GM23338 (cell line): ENCODE measurements around the gene SYNE1. TPM values are rescaled to one million over a fixed set of nuclear protein-coding genes. Genes with fewer than 3 reads are reported as not detected.

Source experiments
- ATAC-seq: fragments of 200-7000 bp; cut with Tn5 transposase; 3 replicates; pipeline ENCODE4 v1.9.1; 2020
- DNase-seq: peaks from one replicate; pipeline ENCODE4 v3.0.0-alpha.2; 2015; ENCODE audit warnings: low spot score
- H2AFZ ChIP-seq: fragments of 200-600 bp; sonication (generic); 2 replicates; pipeline ENCODE4 v1.8.0; 2016; ENCODE audit warnings: antibody characterized with exemption, mild to moderate bottlenecking, moderate library complexity
- H3F3A ChIP-seq: fragments of 200-600 bp; sonication (generic); replicated peaks from 2 replicates; pipeline ENCODE4 v1.8.0; 2017; ENCODE audit warnings: antibody characterized with exemption, mixed run types, low read depth
- H3K27ac ChIP-seq: fragments of 200-600 bp; sonication (generic); 2 replicates; pipeline ENCODE4 v1.6.1; 2016; ENCODE audit warnings: low read depth
- H3K27me3 ChIP-seq: fragments of 200-600 bp; sonication (generic); 2 replicates; pipeline ENCODE4 v1.8.0; 2016; ENCODE audit warnings: mild to moderate bottlenecking, mixed run types, moderate library complexity; ENCODE audit not compliant: insufficient read depth
- H3K36me3 ChIP-seq: fragments of 200-600 bp; sonication (generic); 2 replicates; pipeline ENCODE4 v1.8.0; 2016; ENCODE audit warnings: mild to moderate bottlenecking; ENCODE audit not compliant: insufficient read depth
- H3K4me1 ChIP-seq: fragments of 200-600 bp; sonication (generic); 2 replicates; pipeline ENCODE4 v1.8.0; 2016; ENCODE audit warnings: mild to moderate bottlenecking, moderate library complexity; ENCODE audit not compliant: insufficient read depth
- H3K4me2 ChIP-seq: fragments of 200-600 bp; sonication (generic); 2 replicates; pipeline ENCODE4 v1.7.1; 2017; ENCODE audit warnings: mixed run types
- H3K4me3 ChIP-seq: fragments of 200-600 bp; sonication (generic); 2 replicates; pipeline ENCODE4 v1.6.1; 2016; ENCODE audit warnings: mixed run types
- H3K79me2 ChIP-seq: fragments of 200-600 bp; sonication (generic); replicated peaks from 2 replicates; pipeline ENCODE4 v1.8.0; 2017; ENCODE audit warnings: mild to moderate bottlenecking; ENCODE audit not compliant: insufficient read depth
- H3K9me2 ChIP-seq: fragments of 200-600 bp; sonication (generic); 2 replicates; pipeline ENCODE4 v1.8.0; 2017; ENCODE audit not compliant: insufficient read depth
- H4K20me1 ChIP-seq: fragments of 200-600 bp; sonication (generic); replicated peaks from 2 replicates; pipeline ENCODE4 v1.8.0; 2017; ENCODE audit warnings: mild to moderate bottlenecking; ENCODE audit not compliant: insufficient read depth
- H3K27ac Mint-ChIP-seq: 2 replicates; pipeline ENCODE4 v1.8.0; 2020; ENCODE audit warnings: inconsistent platforms, mild to moderate bottlenecking, moderate library complexity, mixed read lengths
- H3K27me3 Mint-ChIP-seq: 3 replicates; pipeline ENCODE4 v1.8.0; 2022; ENCODE audit warnings: low read depth, mild to moderate bottlenecking, moderate library complexity, mixed read lengths, inconsistent platforms; ENCODE audit not compliant: insufficient read depth, poor library complexity
- H3K36me3 Mint-ChIP-seq: 3 replicates; pipeline ENCODE4 v1.8.0; 2021; ENCODE audit warnings: low read depth, mild to moderate bottlenecking, inconsistent platforms, moderate library complexity, mixed read lengths
- H3K4me1 Mint-ChIP-seq: 3 replicates; pipeline ENCODE4 v1.8.0; 2020; ENCODE audit warnings: mild to moderate bottlenecking, inconsistent platforms, mixed read lengths
- H3K4me3 Mint-ChIP-seq: 3 replicates; pipeline ENCODE4 v1.8.0; 2021; ENCODE audit warnings: moderate library complexity, mild to moderate bottlenecking, inconsistent platforms, mixed read lengths
- H3K9me3 Mint-ChIP-seq: 3 replicates; pipeline ENCODE4 v1.8.0; 2020; ENCODE audit warnings: moderate library complexity, mild to moderate bottlenecking, inconsistent platforms, mixed read lengths
- CREB1 ChIP-seq: fragments of 250-450 bp; sonication (Bioruptor Pico); IDR thresholded peaks from 2 replicates; pipeline ENCODE4 v1.5.0; 2020; ENCODE audit warnings: low read depth, mild to moderate bottlenecking, moderate library complexity
- EZH2 ChIP-seq: fragments of 200-600 bp; sonication (generic); IDR thresholded peaks from one replicate; pipeline ENCODE4 v1.8.0; 2017; ENCODE audit warnings: antibody characterized with exemption, mild to moderate bottlenecking, low read depth; ENCODE audit not compliant: unreplicated experiment
- EZH2phosphoT487 ChIP-seq: fragments of 200-600 bp; sonication (generic); IDR thresholded peaks from one replicate; pipeline ENCODE4 v1.8.1; 2018; ENCODE audit warnings: antibody characterized with exemption; ENCODE audit not compliant: unreplicated experiment
- JUNB ChIP-seq: IDR thresholded peaks from one replicate; pipeline ENCODE4 v1.6.1; 2016; ENCODE audit warnings: antibody characterized with exemption; ENCODE audit not compliant: unreplicated experiment
- NANOG ChIP-seq: IDR thresholded peaks from 2 replicates; pipeline ENCODE4 v1.6.1; 2016; ENCODE audit warnings: antibody characterized with exemption, borderline replicate concordance
- POLR2AphosphoS5 ChIP-seq: IDR thresholded peaks from 2 replicates; pipeline ENCODE4 v1.6.1; 2016; ENCODE audit warnings: antibody characterized with exemption, low read depth
- STAT1 ChIP-seq: IDR thresholded peaks from one replicate; pipeline ENCODE4 v1.6.1; 2016; ENCODE audit warnings: antibody characterized with exemption; ENCODE audit not compliant: unreplicated experiment
- ZNF114 ChIP-seq: fragments of 250-450 bp; sonication (Bioruptor Pico); IDR thresholded peaks from 2 replicates; pipeline ENCODE4 v1.5.0; 2020; ENCODE audit warnings: mild to moderate bottlenecking, moderate library complexity
- ZNF331 ChIP-seq: fragments of 250-450 bp; sonication (Bioruptor Pico); IDR thresholded peaks from 2 replicates; pipeline ENCODE4 v1.5.0; 2020; ENCODE audit warnings: low read depth, mild to moderate bottlenecking, moderate library complexity
- polyA plus RNA-seq: library from polyadenylated mRNA; unstranded; fragments of >200 nt; fragmentation: Nextera tagmentation; extraction: Ambion mirVana; gene quantifications from 2 replicates; pipeline ENCODE4 v1.2.1, GENCODE V29; 2016
- total RNA-seq: library from RNA; depleted of rRNA; stranded (reverse); fragments of >200 nt; shearing (Covaris generic); gene quantifications from 2 replicates; pipeline ENCODE4 v1.2.3, GENCODE V29; 2014
- TF ChIP-seq, protein P1 (sequence below): IDR thresholded peaks from one replicate; pipeline ENCODE4 v1.6.1; 2018; ENCODE audit warnings: antibody characterized with exemption; ENCODE audit not compliant: unreplicated experiment
- TF ChIP-seq, protein P2 (sequence below): fragments of 250-450 bp; sonication (Bioruptor Pico); IDR thresholded peaks from 2 replicates; pipeline ENCODE4 v1.5.0; 2020; ENCODE audit warnings: mild to moderate bottlenecking, moderate library complexity
- TF ChIP-seq, protein P3 (sequence below): IDR thresholded peaks from 2 replicates; pipeline ENCODE4 v1.6.1; 2016; ENCODE audit warnings: antibody characterized with exemption
- TF ChIP-seq, protein P4 (sequence below), 2 experiments: fragments of 200-600 bp in 1 of 2; sonication (generic) in 1 of 2; conservative IDR thresholded peaks; 2 replicates each; pipeline versions ENCODE4 v1.5.1 to v1.6.1; 2016 to 2017; ENCODE audit warnings: antibody characterized with exemption in 2 of 2, low read depth in 2 of 2, mild to moderate bottlenecking in 2 of 2, moderate library complexity in 1 of 2

The SYNE1 gene
- total and polyA plus RNA-seq, 2 experiments from 2014 or later: 3.9 to 13.6 TPM

DNA sequence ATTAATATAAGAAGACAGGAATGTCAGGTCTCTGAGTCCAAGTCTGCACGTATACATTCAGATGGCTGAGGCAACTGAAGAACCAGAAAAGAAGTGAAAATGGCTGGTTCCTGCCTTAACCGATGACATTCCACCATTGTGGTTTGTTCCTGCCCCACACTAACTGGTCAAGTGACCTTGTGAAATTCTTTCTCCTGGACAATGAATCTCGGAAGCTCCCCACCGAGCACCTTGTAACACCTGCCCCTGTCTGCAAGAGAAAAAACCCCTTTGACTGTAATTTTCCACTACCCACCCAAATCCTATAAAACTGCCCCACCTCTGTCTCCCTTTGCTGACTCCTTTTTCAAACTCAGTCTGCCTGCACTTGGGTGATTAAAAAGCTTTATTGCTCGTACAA, 140.4 kb downstream of the SYNE1 start:
- H3K4me3 Mint-ChIP-seq: no peak overlapping the region
- H3K36me3 Mint-ChIP-seq: no peaks in the 10 kb centered on the region
- H3K4me1 Mint-ChIP-seq: peaks cover 8% of the 10 kb centered on the region; the same call in 1 of the 3 replicates
- Histone ChIP-seq H3K4me2 (no peak overlapping the region), H2AFZ (0 out of 2 replicates have a peak overlapping the region, but pooled peaks have one; percentile 28), H3K4me3 (no peak overlapping the region), H3K27ac (no peak overlapping the region), H4K20me1 (no peaks in the 10 kb centered on the region), H3K79me2 (no peaks in the 10 kb centered on the region), H3K36me3 (no peaks in the 10 kb centered on the region), H3K4me1 (no peaks in the 10 kb centered on the region), H3K27me3 (no peaks in the 10 kb centered on the region), H3F3A (no peaks in the 10 kb centered on the region), H3K9me2 (peaks cover 4% of the 10 kb centered on the region; the same call in 1 of the 2 replicates)
- no peak overlapping the region for H3K27ac Mint-ChIP-seq
- H3K27me3 Mint-ChIP-seq: peaks cover 2% of the 10 kb centered on the region
- TF ChIP-seq NANOG (no peak), CREB1 (no peak), JUNB (no peak), EZH2phosphoT487 (no peak), ZNF114 (CRISPR knock-in tag) (no peak), ZNF331 (CRISPR knock-in tag) (no peak), EZH2 (no peak), POLR2AphosphoS5 (no peak), STAT1 (no peak)
- TF ChIP-seq, protein P1, sequence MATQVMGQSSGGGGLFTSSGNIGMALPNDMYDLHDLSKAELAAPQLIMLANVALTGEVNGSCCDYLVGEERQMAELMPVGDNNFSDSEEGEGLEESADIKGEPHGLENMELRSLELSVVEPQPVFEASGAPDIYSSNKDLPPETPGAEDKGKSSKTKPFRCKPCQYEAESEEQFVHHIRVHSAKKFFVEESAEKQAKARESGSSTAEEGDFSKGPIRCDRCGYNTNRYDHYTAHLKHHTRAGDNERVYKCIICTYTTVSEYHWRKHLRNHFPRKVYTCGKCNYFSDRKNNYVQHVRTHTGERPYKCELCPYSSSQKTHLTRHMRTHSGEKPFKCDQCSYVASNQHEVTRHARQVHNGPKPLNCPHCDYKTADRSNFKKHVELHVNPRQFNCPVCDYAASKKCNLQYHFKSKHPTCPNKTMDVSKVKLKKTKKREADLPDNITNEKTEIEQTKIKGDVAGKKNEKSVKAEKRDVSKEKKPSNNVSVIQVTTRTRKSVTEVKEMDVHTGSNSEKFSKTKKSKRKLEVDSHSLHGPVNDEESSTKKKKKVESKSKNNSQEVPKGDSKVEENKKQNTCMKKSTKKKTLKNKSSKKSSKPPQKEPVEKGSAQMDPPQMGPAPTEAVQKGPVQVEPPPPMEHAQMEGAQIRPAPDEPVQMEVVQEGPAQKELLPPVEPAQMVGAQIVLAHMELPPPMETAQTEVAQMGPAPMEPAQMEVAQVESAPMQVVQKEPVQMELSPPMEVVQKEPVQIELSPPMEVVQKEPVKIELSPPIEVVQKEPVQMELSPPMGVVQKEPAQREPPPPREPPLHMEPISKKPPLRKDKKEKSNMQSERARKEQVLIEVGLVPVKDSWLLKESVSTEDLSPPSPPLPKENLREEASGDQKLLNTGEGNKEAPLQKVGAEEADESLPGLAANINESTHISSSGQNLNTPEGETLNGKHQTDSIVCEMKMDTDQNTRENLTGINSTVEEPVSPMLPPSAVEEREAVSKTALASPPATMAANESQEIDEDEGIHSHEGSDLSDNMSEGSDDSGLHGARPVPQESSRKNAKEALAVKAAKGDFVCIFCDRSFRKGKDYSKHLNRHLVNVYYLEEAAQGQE: no peak
- TF ChIP-seq, protein P2, sequence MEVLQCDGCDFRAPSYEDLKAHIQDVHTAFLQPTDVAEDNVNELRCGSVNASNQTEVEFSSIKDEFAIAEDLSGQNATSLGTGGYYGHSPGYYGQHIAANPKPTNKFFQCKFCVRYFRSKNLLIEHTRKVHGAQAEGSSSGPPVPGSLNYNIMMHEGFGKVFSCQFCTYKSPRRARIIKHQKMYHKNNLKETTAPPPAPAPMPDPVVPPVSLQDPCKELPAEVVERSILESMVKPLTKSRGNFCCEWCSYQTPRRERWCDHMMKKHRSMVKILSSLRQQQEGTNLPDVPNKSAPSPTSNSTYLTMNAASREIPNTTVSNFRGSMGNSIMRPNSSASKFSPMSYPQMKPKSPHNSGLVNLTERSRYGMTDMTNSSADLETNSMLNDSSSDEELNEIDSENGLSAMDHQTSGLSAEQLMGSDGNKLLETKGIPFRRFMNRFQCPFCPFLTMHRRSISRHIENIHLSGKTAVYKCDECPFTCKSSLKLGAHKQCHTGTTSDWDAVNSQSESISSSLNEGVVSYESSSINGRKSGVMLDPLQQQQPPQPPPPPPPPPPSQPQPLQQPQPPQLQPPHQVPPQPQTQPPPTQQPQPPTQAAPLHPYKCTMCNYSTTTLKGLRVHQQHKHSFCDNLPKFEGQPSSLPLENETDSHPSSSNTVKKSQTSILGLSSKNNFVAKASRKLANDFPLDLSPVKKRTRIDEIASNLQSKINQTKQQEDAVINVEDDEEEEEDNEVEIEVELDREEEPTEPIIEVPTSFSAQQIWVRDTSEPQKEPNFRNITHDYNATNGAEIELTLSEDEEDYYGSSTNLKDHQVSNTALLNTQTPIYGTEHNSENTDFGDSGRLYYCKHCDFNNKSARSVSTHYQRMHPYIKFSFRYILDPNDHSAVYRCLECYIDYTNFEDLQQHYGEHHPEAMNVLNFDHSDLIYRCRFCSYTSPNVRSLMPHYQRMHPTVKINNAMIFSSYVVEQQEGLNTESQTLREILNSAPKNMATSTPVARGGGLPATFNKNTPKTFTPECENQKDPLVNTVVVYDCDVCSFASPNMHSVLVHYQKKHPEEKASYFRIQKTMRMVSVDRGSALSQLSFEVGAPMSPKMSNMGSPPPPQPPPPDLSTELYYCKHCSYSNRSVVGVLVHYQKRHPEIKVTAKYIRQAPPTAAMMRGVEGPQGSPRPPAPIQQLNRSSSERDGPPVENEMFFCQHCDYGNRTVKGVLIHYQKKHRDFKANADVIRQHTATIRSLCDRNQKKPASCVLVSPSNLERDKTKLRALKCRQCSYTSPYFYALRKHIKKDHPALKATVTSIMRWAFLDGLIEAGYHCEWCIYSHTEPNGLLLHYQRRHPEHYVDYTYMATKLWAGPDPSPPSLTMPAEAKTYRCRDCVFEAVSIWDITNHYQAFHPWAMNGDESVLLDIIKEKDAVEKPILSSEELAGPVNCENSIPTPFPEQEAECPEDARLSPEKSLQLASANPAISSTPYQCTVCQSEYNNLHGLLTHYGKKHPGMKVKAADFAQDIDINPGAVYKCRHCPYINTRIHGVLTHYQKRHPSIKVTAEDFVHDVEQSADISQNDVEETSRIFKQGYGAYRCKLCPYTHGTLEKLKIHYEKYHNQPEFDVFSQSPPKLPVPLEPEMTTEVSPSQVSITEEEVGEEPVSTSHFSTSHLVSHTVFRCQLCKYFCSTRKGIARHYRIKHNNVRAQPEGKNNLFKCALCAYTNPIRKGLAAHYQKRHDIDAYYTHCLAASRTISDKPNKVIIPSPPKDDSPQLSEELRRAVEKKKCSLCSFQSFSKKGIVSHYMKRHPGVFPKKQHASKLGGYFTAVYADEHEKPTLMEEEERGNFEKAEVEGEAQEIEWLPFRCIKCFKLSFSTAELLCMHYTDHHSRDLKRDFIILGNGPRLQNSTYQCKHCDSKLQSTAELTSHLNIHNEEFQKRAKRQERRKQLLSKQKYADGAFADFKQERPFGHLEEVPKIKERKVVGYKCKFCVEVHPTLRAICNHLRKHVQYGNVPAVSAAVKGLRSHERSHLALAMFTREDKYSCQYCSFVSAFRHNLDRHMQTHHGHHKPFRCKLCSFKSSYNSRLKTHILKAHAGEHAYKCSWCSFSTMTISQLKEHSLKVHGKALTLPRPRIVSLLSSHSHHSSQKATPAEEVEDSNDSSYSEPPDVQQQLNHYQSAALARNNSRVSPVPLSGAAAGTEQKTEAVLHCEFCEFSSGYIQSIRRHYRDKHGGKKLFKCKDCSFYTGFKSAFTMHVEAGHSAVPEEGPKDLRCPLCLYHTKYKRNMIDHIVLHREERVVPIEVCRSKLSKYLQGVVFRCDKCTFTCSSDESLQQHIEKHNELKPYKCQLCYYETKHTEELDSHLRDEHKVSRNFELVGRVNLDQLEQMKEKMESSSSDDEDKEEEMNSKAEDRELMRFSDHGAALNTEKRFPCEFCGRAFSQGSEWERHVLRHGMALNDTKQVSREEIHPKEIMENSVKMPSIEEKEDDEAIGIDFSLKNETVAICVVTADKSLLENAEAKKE (CRISPR knock-in tag): no peak
- TF ChIP-seq, protein P3, sequence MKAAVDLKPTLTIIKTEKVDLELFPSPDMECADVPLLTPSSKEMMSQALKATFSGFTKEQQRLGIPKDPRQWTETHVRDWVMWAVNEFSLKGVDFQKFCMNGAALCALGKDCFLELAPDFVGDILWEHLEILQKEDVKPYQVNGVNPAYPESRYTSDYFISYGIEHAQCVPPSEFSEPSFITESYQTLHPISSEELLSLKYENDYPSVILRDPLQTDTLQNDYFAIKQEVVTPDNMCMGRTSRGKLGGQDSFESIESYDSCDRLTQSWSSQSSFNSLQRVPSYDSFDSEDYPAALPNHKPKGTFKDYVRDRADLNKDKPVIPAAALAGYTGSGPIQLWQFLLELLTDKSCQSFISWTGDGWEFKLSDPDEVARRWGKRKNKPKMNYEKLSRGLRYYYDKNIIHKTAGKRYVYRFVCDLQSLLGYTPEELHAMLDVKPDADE: no peak
- TF ChIP-seq, protein P4, sequence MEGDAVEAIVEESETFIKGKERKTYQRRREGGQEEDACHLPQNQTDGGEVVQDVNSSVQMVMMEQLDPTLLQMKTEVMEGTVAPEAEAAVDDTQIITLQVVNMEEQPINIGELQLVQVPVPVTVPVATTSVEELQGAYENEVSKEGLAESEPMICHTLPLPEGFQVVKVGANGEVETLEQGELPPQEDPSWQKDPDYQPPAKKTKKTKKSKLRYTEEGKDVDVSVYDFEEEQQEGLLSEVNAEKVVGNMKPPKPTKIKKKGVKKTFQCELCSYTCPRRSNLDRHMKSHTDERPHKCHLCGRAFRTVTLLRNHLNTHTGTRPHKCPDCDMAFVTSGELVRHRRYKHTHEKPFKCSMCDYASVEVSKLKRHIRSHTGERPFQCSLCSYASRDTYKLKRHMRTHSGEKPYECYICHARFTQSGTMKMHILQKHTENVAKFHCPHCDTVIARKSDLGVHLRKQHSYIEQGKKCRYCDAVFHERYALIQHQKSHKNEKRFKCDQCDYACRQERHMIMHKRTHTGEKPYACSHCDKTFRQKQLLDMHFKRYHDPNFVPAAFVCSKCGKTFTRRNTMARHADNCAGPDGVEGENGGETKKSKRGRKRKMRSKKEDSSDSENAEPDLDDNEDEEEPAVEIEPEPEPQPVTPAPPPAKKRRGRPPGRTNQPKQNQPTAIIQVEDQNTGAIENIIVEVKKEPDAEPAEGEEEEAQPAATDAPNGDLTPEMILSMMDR (conservative IDR thresholded peaks at IDR 0.05; ENCODE audit: low read depth in 2 of 2): no peak
- DNase-seq (peak; percentile 19), ATAC-seq (no peak)
- no peaks in the 10 kb centered on the region for H3K9me3 Mint-ChIP-seq
